HG03575 (cell line): ENCODE results near the gene SMARCC1.

Experiments
- ATAC-seq: cut with Tn5 transposase; IDR thresholded peaks from one replicate; pipeline ENCODE4 v1.9.1; 2021; ENCODE audit not compliant: unreplicated experiment, insufficient number of reproducible peaks, low FRiP score; ENCODE audit errors: extremely low read depth

Gene SMARCC1

GRCh38 chr3:47577583-47578118 is 204.0 kb downstream of the SMARCC1 start:
- no peak for ATAC-seq

- no peak for ATAC-seq
Measured at GRCh38 chr3:47573190-47574172, 208.2 kb downstream of the SMARCC1 start.

- ATAC-seq, result no peak
Measured at GRCh38 chr3:47571391-47572175, 210.1 kb downstream of the SMARCC1 start.

GRCh38 chr3:47568901-47569300 is 212.8 kb downstream of the SMARCC1 start:
- ATAC-seq, result no peak

- ATAC-seq, result no peak
Measured at GRCh38 chr3:47567149-47567548, 214.5 kb downstream of the SMARCC1 start.

- ATAC-seq, result no peak
Measured at GRCh38 chr3:47566667-47567066, 215.0 kb downstream of the SMARCC1 start.

- no peak for ATAC-seq
Measured at GRCh38 chr3:47565734-47566550, 215.8 kb downstream of the SMARCC1 start.

GRCh38 chr3:47556351-47556750 is 225.3 kb downstream of the SMARCC1 start:
- ATAC-seq, result no peak

GRCh38 chr3:47554335-47554734 is 227.4 kb downstream of the SMARCC1 start:
- no peak for ATAC-seq

GRCh38 chr3:47553407-47553806 is 228.3 kb downstream of the SMARCC1 start:
- ATAC-seq, result no peak

GRCh38 chr3:47542471-47543173 is 239.1 kb downstream of the SMARCC1 start:
- no peak for ATAC-seq

GRCh38 chr3:47541583-47542108 is 240.0 kb downstream of the SMARCC1 start:
- ATAC-seq, result no peak

GRCh38 chr3:47540281-47540680 is 241.4 kb downstream of the SMARCC1 start:
- ATAC-seq, result no peak

GRCh38 chr3:47536967-47537366 is 244.7 kb downstream of the SMARCC1 start:
- ATAC-seq, result no peak

GRCh38 chr3:47536221-47536891 is 245.3 kb downstream of the SMARCC1 start:
- ATAC-seq, result no peak
